Caco-2 (cell line): Measurements from ENCODE around the gene POFUT2. TPM values are rescaled to one million over a fixed set of nuclear protein-coding genes. Genes with fewer than 3 reads are reported as not detected.

Experiments used
- BruUV-seq: library from RNA; stranded (reverse); fragments of 400-500 nt; replicated peaks from 2 replicates; lab custom pipeline; 2021; lab: Mats Ljungman, UMichigan
- CTCF ChIA-PET: fragments of 300-600 bp; sonication (Branson Sonifier 250); formaldehyde crosslinking; loops from one replicate; lab custom pipeline; 2022; ENCODE audit warnings: antibody characterized with exemption; lab: Charles Lee
- POLR2A ChIA-PET: fragments of 300-600 bp; sonication (Branson Sonifier 250); formaldehyde crosslinking; loops from one replicate; lab custom pipeline; 2022; ENCODE audit warnings: antibody characterized with exemption; lab: Charles Lee
- DNase-seq, 2 experiments: peaks; one replicate each; pipeline versions ENCODE4 v3.0.0 to v3.0.0-alpha.2; 2020 to 2022
- H3K27me3 ChIP-seq: replicated peaks from 2 replicates; pipeline ENCODE4 v1.6.0; 2011; ENCODE audit warnings: low read length; ENCODE audit not compliant: control insufficient read depth, insufficient read depth
- H3K36me3 ChIP-seq: 2 replicates; pipeline ENCODE4 v1.5.1; 2011; ENCODE audit warnings: low read length; ENCODE audit not compliant: control insufficient read depth, insufficient read depth
- H3K4me1 ChIP-seq: fragments of 250-450 bp; sonication (Bioruptor Pico); 2 replicates; pipeline ENCODE4 v1.5.1; 2020; ENCODE audit warnings: mild to moderate bottlenecking
- H3K4me3 ChIP-seq: 2 replicates; pipeline ENCODE4 v1.5.1; 2011; ENCODE audit warnings: low read depth, mild to moderate bottlenecking, control low read depth, low read length
- H3K9me3 ChIP-seq: fragments of 250-450 bp; sonication (Bioruptor Pico); 2 replicates; pipeline ENCODE4 v1.5.1; 2020; ENCODE audit warnings: mild to moderate bottlenecking, moderate library complexity
- H3K27ac Mint-ChIP-seq: one replicate; pipeline ENCODE4 v1.8.0; 2022; ENCODE audit warnings: mixed read lengths; ENCODE audit not compliant: unreplicated experiment
- H3K27me3 Mint-ChIP-seq: one replicate; pipeline ENCODE4 v1.8.0; 2022; ENCODE audit warnings: mixed read lengths; ENCODE audit not compliant: insufficient read depth, unreplicated experiment
- H3K36me3 Mint-ChIP-seq: one replicate; pipeline ENCODE4 v1.8.0; 2022; ENCODE audit warnings: mild to moderate bottlenecking, mixed read lengths; ENCODE audit not compliant: insufficient read depth, unreplicated experiment
- H3K4me1 Mint-ChIP-seq: one replicate; pipeline ENCODE4 v1.8.0; 2022; ENCODE audit warnings: low read depth, mixed read lengths; ENCODE audit not compliant: unreplicated experiment
- H3K4me3 Mint-ChIP-seq: one replicate; pipeline ENCODE4 v1.8.0; 2022; ENCODE audit warnings: mild to moderate bottlenecking, moderate library complexity, mixed read lengths; ENCODE audit not compliant: unreplicated experiment
- H3K9me3 Mint-ChIP-seq: one replicate; pipeline ENCODE4 v1.8.0; 2022; ENCODE audit warnings: mixed read lengths; ENCODE audit not compliant: unreplicated experiment
- intact Hi-C: fragments of 100-400 bp; cut with micrococcal nuclease; formaldehyde crosslinking; loops from one replicate; pipeline ENCODE4 v1.10.0; 2022; ENCODE audit not compliant: unreplicated experiment
- total RNA-seq: library from RNA; stranded (reverse); gene quantifications from 2 replicates; pipeline ENCODE4 v1.2.3, GENCODE V29; 2022
- TF ChIP-seq, protein P1 (sequence below), 2 experiments: fragments of 200-600 bp in 1 of 2; IDR thresholded peaks; 1 replicate in 1 of 2; 2 replicates in 1 of 2; pipeline versions ENCODE4 v1.5.1 to v1.8.0; 2011 to 2022; ENCODE audit warnings: antibody characterized with exemption in 1 of 2, control low read depth in 1 of 2, inconsistent platforms in 1 of 2, low read depth in 1 of 2, low read length in 1 of 2, mild to moderate bottlenecking in 1 of 2, moderate library complexity in 1 of 2; ENCODE audit not compliant: insufficient read depth in 1 of 2, severe bottlenecking in 1 of 2, unreplicated experiment in 1 of 2

POFUT2 gene
- total RNA-seq, 1 experiment from 2014 or later, result 32.0 TPM

DNA sequence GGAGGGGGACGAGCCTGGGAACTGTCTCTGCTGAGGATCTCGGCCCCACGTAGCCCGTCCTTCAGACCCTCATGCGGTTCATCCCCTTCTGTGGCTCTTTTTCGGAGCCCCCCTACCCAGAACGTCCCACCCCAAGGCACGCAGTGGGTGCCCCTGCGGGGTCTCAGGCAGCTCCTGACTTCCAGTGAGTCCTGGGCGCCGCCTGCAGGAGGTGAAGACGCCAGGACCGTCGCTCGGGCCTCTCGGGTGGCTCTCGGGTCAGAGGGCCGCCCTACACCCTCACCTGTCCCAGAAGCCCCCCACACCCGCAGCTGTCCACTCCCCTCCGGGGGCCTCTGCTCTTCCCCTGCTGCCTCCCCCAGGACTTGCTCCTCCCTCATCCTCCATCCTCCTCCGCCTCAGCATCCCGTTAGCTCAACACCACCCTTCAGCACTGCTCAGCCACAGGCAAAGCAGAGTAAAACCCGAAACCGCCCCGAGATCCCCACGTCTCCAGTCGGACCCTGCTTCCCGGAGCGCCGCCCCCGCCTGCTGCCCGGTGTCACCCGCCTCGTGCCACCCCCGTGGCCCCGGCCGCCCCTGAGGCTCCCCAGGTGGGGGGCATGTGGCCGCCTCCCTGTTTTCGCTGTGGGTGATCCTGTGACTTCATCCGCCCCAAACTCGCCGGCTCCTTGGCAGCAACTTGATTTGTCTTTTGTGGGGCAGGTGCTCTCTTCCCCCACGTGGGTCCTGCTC lies 13.3 kb upstream of the POFUT2 start:
- Histone ChIP-seq H3K36me3 (no peaks in the 10 kb centered on the region), H3K27me3 (no peaks in the 10 kb centered on the region), H3K4me1 (0 out of 2 replicates have a peak, but pooled peaks cover 4% of the 10 kb centered on the region), H3K9me3 (0 out of 2 replicates have a peak, but pooled peaks cover 3% of the 10 kb centered on the region), H3K4me3 (no peak overlapping the region)
- Mint-ChIP-seq H3K36me3 (no peaks in the 10 kb centered on the region), H3K27ac (no peak overlapping the region), H3K9me3 (no peaks in the 10 kb centered on the region), H3K27me3 (no peaks in the 10 kb centered on the region), H3K4me3 (no peak overlapping the region), H3K4me1 (no peaks in the 10 kb centered on the region)
- DNase-seq, result peak in 1 of 2 experiments; percentile 25
- BruUV-seq, result no TSS peak
- ChIA-PET POLR2A (no interaction called here), CTCF (interaction anchor here (1.4 kb wide), 1 partner anchor 8 kb away, joined by 3 read pairs; no protein-coding TSS in a partner anchor)
- TF ChIP-seq, protein P1, sequence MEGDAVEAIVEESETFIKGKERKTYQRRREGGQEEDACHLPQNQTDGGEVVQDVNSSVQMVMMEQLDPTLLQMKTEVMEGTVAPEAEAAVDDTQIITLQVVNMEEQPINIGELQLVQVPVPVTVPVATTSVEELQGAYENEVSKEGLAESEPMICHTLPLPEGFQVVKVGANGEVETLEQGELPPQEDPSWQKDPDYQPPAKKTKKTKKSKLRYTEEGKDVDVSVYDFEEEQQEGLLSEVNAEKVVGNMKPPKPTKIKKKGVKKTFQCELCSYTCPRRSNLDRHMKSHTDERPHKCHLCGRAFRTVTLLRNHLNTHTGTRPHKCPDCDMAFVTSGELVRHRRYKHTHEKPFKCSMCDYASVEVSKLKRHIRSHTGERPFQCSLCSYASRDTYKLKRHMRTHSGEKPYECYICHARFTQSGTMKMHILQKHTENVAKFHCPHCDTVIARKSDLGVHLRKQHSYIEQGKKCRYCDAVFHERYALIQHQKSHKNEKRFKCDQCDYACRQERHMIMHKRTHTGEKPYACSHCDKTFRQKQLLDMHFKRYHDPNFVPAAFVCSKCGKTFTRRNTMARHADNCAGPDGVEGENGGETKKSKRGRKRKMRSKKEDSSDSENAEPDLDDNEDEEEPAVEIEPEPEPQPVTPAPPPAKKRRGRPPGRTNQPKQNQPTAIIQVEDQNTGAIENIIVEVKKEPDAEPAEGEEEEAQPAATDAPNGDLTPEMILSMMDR (IDR thresholded peaks at IDR 0.05; ENCODE audit: insufficient read depth in 1 of 2, low read depth in 1 of 2, low read length in 1 of 2, severe bottlenecking in 1 of 2, unreplicated experiment in 1 of 2), result no peak
- intact Hi-C loops, result no loop called here

DNA sequence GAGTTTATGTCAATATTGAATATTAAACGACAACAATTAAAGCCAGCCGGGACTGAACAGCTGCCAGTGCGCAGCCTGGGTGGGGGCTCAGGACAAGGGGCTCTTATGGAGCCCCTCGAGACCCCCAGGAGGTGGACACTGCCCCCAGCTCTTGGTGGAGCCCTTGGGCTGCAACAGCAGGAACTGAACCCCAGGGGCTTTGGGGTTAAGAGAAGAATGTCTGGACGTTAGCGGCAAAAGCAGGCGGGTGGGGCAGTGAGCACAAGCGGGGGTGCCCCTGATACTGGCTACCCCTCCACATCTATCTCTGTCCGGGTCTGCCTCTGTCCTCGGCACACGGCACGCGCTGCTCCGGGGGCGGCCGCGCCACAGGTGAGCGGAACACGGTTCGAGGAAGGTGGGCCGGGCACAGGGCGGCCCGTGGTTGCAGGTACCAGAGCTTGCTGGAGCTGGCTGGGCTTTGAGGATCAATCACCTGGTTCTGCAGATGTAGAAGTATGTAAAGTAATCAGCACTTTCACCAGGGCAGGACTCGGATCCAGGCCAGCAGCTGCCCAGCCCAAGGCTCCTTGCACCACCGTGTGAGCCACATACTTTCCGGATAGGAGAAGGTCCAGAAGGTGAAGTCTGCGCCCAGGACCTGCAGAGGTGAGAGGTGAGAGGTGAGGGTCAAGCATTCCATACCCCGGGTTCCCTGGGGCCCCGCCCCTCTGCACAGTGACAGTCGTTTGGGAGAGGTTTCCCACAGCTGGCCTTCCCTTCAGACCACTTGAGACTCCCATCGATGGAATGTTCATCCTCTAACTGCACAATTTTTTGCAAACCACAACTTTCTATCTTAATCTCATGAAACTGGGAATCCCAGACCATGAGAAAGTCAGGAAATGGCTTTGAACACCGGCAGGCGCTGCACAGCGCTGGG lies 12.4 kb upstream of the POFUT2 start:
- Histone ChIP-seq H3K36me3 (no peaks in the 10 kb centered on the region), H3K27me3 (no peaks in the 10 kb centered on the region), H3K4me1 (peaks cover 12% of the 10 kb centered on the region), H3K9me3 (0 out of 2 replicates have a peak, but pooled peaks cover 3% of the 10 kb centered on the region), H3K4me3 (no peak overlapping the region)
- DNase-seq, result peak in 1 of 2 experiments; percentile 53
- TF ChIP-seq, protein P1 (IDR thresholded peaks at IDR 0.05; ENCODE audit: insufficient read depth in 1 of 2, low read depth in 1 of 2, low read length in 1 of 2, severe bottlenecking in 1 of 2, unreplicated experiment in 1 of 2), result no peak
- Mint-ChIP-seq H3K9me3 (no peaks in the 10 kb centered on the region), H3K27ac (no peak overlapping the region), H3K27me3 (no peaks in the 10 kb centered on the region), H3K4me1 (no peaks in the 10 kb centered on the region), H3K4me3 (no peak overlapping the region), H3K36me3 (peaks cover 5% of the 10 kb centered on the region)
- ChIA-PET CTCF (interaction anchor here (1.4 kb wide), 1 partner anchor 9 kb away, joined by 3 read pairs; no protein-coding TSS in a partner anchor), POLR2A (no interaction called here)
- BruUV-seq, result no TSS peak
- intact Hi-C loops, result no loop called here
